ENCODE results near the gene BNIP2.

The BNIP2 gene

GRCh38 chr15:59689626-59690236 is 611 bp upstream of the BNIP2 start:
- H3K4me3 ChIP-seq (ENCODE audit: low read depth, low read length): peak overlapping the region; percentile 93
- DNase-seq (ENCODE audit: low read depth): peak; percentile 21
- TF ChIP-seq CTCF (IDR thresholded peaks at IDR 0.05; ENCODE audit: low read depth, low read length, missing control alignments): no peak

- peak; percentile 7 for DNase-seq (ENCODE audit: low read depth)
- H3K4me3 ChIP-seq (ENCODE audit: low read depth, low read length): peak overlapping the region; percentile 93
- TF ChIP-seq CTCF (IDR thresholded peaks at IDR 0.05; ENCODE audit: low read depth, low read length, missing control alignments): no peak
Measured at GRCh38 chr15:59688423-59688781, 718 bp downstream of the BNIP2 start.

GRCh38 chr15:59687836-59688235 is 1.3 kb downstream of the BNIP2 start:
- H3K4me3 ChIP-seq (ENCODE audit: low read depth, low read length): peak overlapping the region; percentile 93
- peak; percentile 40 for DNase-seq (ENCODE audit: low read depth)
- no peak for TF ChIP-seq CTCF (IDR thresholded peaks at IDR 0.05; ENCODE audit: low read depth, low read length, missing control alignments)

GRCh38 chr15:59686389-59686788 is 2.7 kb downstream of the BNIP2 start:
- TF ChIP-seq CTCF (IDR thresholded peaks at IDR 0.05; ENCODE audit: low read depth, low read length, missing control alignments): no peak
- H3K4me3 ChIP-seq (ENCODE audit: low read depth, low read length): peak overlapping the region; percentile 17
- DNase-seq (ENCODE audit: low read depth): peak; percentile 52

GRCh38 chr15:59685737-59686297 is 3.3 kb downstream of the BNIP2 start:
- no peak for DNase-seq (ENCODE audit: low read depth)
- peak overlapping the region; percentile 17 for H3K4me3 ChIP-seq (ENCODE audit: low read depth, low read length)
- no peak for TF ChIP-seq CTCF (IDR thresholded peaks at IDR 0.05; ENCODE audit: low read depth, low read length, missing control alignments)

- no peak for TF ChIP-seq CTCF (IDR thresholded peaks at IDR 0.05; ENCODE audit: low read depth, low read length, missing control alignments)
- H3K4me3 ChIP-seq (ENCODE audit: low read depth, low read length): no peak overlapping the region
- DNase-seq (ENCODE audit: low read depth): no peak
Measured at GRCh38 chr15:59680870-59681269, 8.2 kb downstream of the BNIP2 start.

GRCh38 chr15:59680346-59680745 is 8.8 kb downstream of the BNIP2 start:
- DNase-seq (ENCODE audit: low read depth): no peak
- no peak for TF ChIP-seq CTCF (IDR thresholded peaks at IDR 0.05; ENCODE audit: low read depth, low read length, missing control alignments)
- H3K4me3 ChIP-seq (ENCODE audit: low read depth, low read length): no peak overlapping the region

Measured in GM12864 (cell line).